Mesodermal cell (in vitro differentiated cells): ENCODE measurements around the gene E2F4.
A peak's percentile ranks its signal among the peaks of the same experiment; 100 is the strongest.

Experiments used
- H3K27ac ChIP-seq: 2 replicates; pipeline ENCODE4 v1.7.0; 2013; ENCODE audit warnings: mild to moderate bottlenecking, low read depth, low read length, moderate library complexity; ENCODE audit not compliant: severe bottlenecking
- H3K36me3 ChIP-seq: 2 replicates; pipeline ENCODE4 v1.7.1; 2013; ENCODE audit warnings: mild to moderate bottlenecking, low read length, moderate library complexity; ENCODE audit not compliant: control insufficient read depth, insufficient read depth
- H3K4me1 ChIP-seq: one replicate; pipeline ENCODE4 v1.7.1; 2013; ENCODE audit warnings: mild to moderate bottlenecking, low read length; ENCODE audit not compliant: insufficient read depth, control insufficient read depth, poor library complexity, severe bottlenecking
- H3K4me3 ChIP-seq: 2 replicates; pipeline ENCODE4 v1.7.0; 2013; ENCODE audit warnings: low read length, control low read depth, mild to moderate bottlenecking; ENCODE audit not compliant: insufficient read depth, poor library complexity, severe bottlenecking; ENCODE audit errors: extremely low read depth
- H3K9me3 ChIP-seq: 2 replicates; pipeline ENCODE4 v1.7.1; 2013; ENCODE audit warnings: mild to moderate bottlenecking, low read length, moderate library complexity; ENCODE audit not compliant: control insufficient read depth
- WGBS, 2 experiments: methylation state at CpG; one replicate each; pipeline ENCODE4 v1.1.5; 2013; ENCODE audit warnings: missing lambda C conversion rate in 2 of 2; ENCODE audit not compliant: insufficient coverage in 2 of 2; 5-methylcytosine and 5-hydroxymethylcytosine counted together

E2F4 gene

GRCh38 chr16:67213197-67214019 is 21.5 kb downstream of the E2F4 start:
- no peak overlapping the region for H3K27ac ChIP-seq
- H3K36me3 ChIP-seq = no peaks in the 10 kb centered on the region
- WGBS, 2 experiments = 81 to 89% methylated on average over 3 to 5 of the region's 8 CpGs
- H3K9me3 ChIP-seq = no peaks in the 10 kb centered on the region
- H3K4me1 ChIP-seq = peaks cover 5% of the 10 kb centered on the region
- no peak overlapping the region for H3K4me3 ChIP-seq

- H3K27ac ChIP-seq = no peak overlapping the region
- WGBS, 2 experiments = 70 to 79% methylated on average over 5 of the region's 5 CpGs
- peaks cover 5% of the 10 kb centered on the region for H3K4me1 ChIP-seq
- no peaks in the 10 kb centered on the region for H3K36me3 ChIP-seq
- no peak overlapping the region for H3K4me3 ChIP-seq
- H3K9me3 ChIP-seq = no peaks in the 10 kb centered on the region
Observed at GRCh38 chr16:67215706-67216105, 23.8 kb downstream of the E2F4 start.

- Histone ChIP-seq H3K4me1 (peaks cover 5% of the 10 kb centered on the region), H3K9me3 (no peaks in the 10 kb centered on the region)
- WGBS, 2 experiments = 90 to 92% methylated on average over 17 to 18 of the region's 18 CpGs
Observed at GRCh38 chr16:67216612-67217490, 24.9 kb downstream of the E2F4 start.

GRCh38 chr16:67223992-67224391 is 32.0 kb downstream of the E2F4 start:
- Histone ChIP-seq H3K9me3 (no peaks in the 10 kb centered on the region), H3K27ac (no peak overlapping the region), H3K4me3 (no peak overlapping the region), H3K4me1 (peaks cover 10% of the 10 kb centered on the region), H3K36me3 (peaks cover 13% of the 10 kb centered on the region)
- 90 to 100% methylated on average over 2 of the region's 3 CpGs for WGBS, 2 experiments

More at GRCh38 chr16:67216612-67217490, 24.9 kb downstream of the E2F4 start:
- Histone ChIP-seq H3K4me3 (no peak overlapping the region), H3K27ac (no peak overlapping the region), H3K36me3 (no peaks in the 10 kb centered on the region)

- H3K27ac ChIP-seq = no peak overlapping the region
- WGBS, 2 experiments = 16 to 19% methylated on average over 11 to 12 of the region's 12 CpGs
- H3K9me3 ChIP-seq = no peaks in the 10 kb centered on the region
- H3K4me3 ChIP-seq = peak overlapping the region; percentile 100
- peaks cover 10% of the 10 kb centered on the region for H3K4me1 ChIP-seq
- H3K36me3 ChIP-seq = peaks cover 36% of the 10 kb centered on the region
Observed at GRCh38 chr16:67226295-67226803, 34.4 kb downstream of the E2F4 start.

GRCh38 chr16:67226804-67227566 is 35.0 kb downstream of the E2F4 start, which contains the start of gene TMEM208:
Gene TMEM208 (plus strand): TSS chr16:67227130. CDS start chr16:67227219, 89 bp downstream.
- no peaks in the 10 kb centered on the region for H3K9me3 ChIP-seq
- WGBS, 2 experiments = 1% methylated on average over 39 to 45 of the region's 46 CpGs
- peaks cover 43% of the 10 kb centered on the region for H3K36me3 ChIP-seq
- peaks cover 10% of the 10 kb centered on the region for H3K4me1 ChIP-seq
- H3K27ac ChIP-seq = peak within 1 kb of the TSS; percentile 57
- H3K4me3 ChIP-seq = peak within 1 kb of the TSS; percentile 100

GRCh38 chr16:67227567-67227921 is 35.6 kb downstream of the E2F4 start:
- H3K27ac ChIP-seq = peak overlapping the region; percentile 57
- peaks cover 10% of the 10 kb centered on the region for H3K4me1 ChIP-seq
- H3K4me3 ChIP-seq = peak overlapping the region; percentile 100
- no peaks in the 10 kb centered on the region for H3K9me3 ChIP-seq
- WGBS, 2 experiments = 27 to 30% methylated on average over 11 to 12 of the region's 12 CpGs
- peaks cover 48% of the 10 kb centered on the region for H3K36me3 ChIP-seq

- Histone ChIP-seq H3K4me1 (peaks cover 10% of the 10 kb centered on the region), H3K9me3 (no peaks in the 10 kb centered on the region), H3K27ac (no peak overlapping the region), H3K36me3 (peaks cover 52% of the 10 kb centered on the region), H3K4me3 (peak overlapping the region; percentile 100)
- WGBS, 2 experiments = 98 to 99% methylated on average over 5 to 7 of the region's 9 CpGs
Observed at GRCh38 chr16:67228034-67228785, 36.3 kb downstream of the E2F4 start.

- 93 to 98% methylated on average over 7 to 9 of the region's 9 CpGs for WGBS, 2 experiments
- peaks cover 59% of the 10 kb centered on the region for H3K36me3 ChIP-seq
Observed at GRCh38 chr16:67228905-67229304, 37.0 kb downstream of the E2F4 start.

More at GRCh38 chr16:67228905-67229304, 37.0 kb downstream of the E2F4 start:
- no peak overlapping the region for H3K4me3 ChIP-seq
- no peaks in the 10 kb centered on the region for H3K9me3 ChIP-seq
- no peak overlapping the region for H3K27ac ChIP-seq
- peaks cover 10% of the 10 kb centered on the region for H3K4me1 ChIP-seq
